Activated CD4-positive, alpha-beta T cell treated with anti-CD3 and anti-CD28 coated beads for 24 hours (primary cell): ENCODE data around the gene CDH4.
"Not testable (repeated sequence)": the region's sequence is repeated elsewhere in the genome, so short reads cannot be mapped to it uniquely, and the experiment has no call there.

ENCODE experiments used
- DNase-seq, 2 donors: peaks; one replicate each; pipeline ENCODE4 v3.0.0-alpha.2; 2020; ENCODE audit warnings: low read depth in 2 of 2

Gene CDH4

DNA sequence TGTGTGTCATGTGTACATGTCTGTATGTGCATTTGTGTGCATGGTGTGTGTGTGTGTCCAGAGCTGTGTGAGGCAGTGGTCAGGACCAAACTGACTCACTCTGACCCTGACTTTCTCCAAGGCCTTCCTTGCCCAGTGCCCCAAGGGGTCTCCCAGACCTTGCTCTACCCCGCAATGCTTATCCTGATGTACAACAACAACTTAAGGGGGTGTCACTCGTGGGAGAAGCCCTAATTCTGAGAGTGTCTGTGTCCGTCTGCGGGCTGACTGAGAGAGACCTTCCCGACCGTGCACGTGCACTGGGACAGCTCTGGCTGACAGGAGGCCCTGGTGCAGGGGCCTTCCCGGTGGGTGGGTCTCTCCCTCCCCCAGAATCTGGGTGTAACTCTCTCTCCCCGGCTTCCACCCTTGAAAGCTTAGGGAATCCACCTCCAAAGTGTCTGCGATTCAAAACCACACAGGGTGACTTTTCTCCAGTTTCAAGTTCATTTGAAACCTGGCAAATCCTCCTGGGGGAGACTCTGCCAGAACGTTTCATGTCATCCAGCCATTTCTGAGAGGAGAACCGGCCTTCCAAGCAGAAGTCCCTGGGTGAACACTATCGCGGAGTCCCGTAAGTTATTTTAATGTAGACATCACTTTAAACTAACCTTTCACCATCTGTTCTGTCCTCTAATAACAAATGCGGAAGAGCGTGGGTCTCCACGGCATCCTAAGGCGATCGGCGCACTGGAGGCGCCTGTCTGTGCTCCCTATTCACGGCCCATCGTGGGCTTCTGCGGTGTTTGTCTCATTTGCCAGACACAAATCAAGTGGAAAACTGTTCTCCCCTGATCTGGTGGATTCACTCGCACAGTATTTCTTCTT, 588.1 kb downstream of the CDH4 start:
- no peak for DNase-seq

DNA sequence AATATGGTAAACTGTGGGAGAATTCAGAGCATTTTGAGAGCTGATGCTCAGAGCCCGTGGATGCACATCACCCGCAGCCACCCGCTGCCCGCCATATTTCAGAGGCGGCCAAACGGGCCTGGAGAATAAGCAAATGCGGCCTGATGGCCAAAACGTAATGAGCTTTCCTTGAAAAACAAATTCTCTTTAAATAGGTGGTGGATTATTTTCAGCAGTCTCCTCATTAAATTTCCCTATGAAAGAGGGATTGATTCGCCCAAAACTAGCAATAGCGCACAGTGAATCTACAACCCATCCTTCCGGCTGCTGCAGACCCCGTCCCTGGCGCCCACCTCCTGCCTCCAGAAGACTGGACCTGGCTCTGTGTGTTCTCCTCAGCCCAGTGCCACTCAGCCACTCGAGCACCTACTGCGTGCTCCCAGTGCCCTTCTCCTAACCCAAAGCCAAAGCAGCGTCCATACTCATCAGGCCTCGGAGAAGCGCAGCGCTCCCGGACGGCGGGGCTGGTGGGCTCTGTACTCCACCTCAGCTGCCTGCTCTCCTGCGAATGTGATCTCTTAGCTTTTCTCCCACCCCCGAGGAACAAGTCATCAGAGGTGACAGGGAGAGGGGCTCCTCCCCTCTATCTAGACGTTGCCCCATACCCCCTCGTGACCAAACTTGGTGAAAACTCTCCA, 588.9 kb downstream of the CDH4 start:
- no peak for DNase-seq

DNA sequence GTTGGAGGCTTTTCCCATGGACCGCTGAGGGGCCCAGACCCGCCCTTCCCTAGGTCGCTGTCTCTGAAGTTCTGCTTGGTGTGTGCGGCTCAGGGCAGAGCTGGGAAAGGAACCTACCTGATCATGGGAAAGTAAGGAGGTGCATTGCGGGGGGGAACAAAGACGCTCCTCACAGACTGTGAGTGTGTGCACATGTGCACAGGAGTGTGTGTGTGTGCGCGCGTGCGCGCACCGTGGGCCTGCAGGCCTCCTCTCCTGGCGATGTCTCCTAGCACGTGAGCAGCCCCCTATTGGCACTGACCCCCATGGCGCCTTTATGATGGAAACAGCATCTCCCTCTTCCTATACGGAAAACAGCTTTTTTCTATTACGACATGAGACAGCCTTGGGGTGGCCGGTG, 589.5 kb downstream of the CDH4 start:
- no peak for DNase-seq

DNA sequence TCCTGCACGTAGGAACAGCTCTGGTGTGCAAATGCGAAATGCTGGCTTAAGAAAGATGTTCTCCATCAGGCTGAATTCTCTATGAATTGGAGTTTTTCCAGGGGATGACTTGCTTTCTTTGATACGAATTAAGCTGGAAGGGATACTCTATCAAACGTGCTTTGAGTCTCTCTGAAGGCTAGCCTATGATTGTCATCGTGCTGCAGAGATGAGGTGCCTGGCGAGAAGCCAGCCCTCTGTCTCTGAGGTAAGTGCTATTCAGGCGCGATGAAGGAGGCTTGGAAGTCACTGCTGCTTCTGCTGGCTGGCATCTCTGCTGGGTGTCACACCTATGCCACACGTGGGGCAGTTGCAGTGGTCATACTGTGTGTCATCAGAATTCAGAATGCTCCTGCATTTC, 589.9 kb downstream of the CDH4 start:
- DNase-seq = no peak

DNA sequence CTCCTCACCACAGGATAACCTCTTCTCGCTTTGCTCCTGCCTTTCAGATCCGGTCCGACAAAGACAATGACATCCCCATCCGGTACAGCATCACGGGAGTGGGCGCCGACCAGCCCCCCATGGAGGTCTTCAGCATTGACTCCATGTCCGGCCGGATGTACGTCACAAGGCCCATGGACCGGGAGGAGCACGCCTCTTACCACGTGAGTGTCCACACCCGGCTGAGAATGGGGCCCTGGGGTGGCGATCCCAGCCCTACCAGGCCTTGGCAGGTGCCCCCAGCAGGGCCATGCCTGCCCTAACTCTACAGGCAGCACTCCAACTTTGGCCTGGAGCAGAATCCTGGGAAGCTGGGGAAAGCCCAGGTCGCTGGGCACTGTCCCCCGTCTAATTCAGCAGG, 592.6 kb downstream of the CDH4 start:
- no peak for DNase-seq

DNA sequence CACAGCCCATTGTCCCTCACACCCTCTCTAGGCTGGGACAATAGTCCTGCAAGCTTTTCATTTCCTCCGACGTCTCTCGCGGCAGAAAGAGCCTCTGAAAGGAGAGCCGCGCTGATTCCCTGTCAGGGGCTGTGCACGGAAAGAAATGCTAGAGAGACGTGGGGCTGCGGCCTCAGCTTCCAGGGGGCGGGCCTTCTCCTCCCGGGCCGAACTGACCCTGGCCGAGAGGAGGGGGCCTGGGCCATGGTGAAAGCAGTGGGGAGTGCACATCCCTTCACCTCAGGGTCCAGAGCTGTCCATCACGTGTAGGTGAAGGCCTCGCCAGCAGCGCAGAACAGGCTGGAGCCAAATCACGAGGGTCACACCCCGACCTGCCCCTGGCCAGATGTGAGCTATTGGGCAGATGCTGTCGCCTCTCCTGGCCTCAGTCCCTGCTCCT, 593.2 kb downstream of the CDH4 start:
- DNase-seq = no peak

DNA sequence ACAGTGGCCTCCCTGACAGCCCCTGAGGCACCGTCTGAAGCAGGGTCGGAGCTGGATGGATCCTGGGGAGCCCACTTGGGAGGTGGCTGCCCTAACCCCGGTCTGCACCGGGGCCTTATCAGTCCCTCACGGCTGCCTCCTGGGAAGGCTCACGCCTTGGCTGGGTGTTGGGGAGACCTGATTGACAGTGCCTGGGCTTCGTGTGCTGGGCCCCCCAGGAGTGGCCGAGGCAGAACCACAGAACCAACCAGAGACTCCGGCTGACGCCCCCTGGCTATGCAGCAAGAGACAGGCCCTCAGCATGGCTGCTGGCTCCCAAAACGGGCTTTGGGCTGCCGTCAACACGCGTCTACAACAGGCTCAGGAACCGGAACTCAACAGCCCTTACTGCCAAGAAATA, 594.0 kb downstream of the CDH4 start:
- DNase-seq = no peak

DNA sequence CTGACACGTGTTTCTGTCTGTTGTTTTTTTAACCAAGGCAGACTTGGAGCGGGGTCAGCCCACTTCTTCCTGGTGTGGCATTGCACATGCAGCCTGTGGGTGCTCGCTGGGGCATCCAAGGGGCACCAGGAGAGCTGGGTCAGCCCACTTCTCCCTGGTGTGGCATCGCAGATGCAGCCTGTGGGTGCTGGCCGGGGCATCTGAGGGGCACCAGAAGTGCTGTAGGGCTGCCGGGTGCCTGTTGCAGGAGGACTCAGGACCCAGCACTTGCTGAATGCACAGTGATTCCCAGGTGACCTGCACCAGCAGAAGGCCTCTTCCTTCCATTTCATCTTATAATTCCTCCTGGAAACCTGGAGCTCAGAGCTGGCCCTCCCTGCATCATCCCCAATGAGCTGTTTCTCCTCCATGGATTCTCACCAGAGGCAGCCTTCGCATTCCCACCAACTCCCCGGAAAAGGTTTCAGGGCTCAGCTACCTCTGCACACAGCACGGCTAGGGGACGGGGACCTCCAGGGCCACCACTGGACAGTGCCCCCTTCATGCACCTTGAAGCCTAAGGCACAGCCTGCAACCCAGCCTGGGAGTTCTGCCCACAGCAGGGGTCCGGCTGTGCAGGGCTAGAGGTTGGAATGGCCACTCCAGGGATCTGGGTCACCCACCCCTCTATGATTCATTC, 594.8 kb downstream of the CDH4 start:
- DNase-seq = no peak

DNA sequence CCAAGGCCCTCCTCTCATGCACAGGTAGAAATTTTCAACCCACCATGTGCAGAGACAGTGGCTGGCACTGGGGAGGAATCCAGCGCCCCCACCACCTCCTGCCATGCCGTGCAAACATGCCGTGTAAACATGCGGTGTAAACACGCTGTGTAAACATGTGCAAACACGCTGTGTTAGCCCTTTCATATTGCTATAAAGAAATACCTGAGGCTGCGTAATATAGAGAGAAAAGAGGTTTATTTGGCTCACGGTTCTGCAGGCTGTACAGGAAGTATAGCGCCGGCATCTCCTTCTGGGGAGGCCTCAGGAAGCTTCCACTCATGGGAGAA, 595.3 kb downstream of the CDH4 start:
- no peak for DNase-seq

DNA sequence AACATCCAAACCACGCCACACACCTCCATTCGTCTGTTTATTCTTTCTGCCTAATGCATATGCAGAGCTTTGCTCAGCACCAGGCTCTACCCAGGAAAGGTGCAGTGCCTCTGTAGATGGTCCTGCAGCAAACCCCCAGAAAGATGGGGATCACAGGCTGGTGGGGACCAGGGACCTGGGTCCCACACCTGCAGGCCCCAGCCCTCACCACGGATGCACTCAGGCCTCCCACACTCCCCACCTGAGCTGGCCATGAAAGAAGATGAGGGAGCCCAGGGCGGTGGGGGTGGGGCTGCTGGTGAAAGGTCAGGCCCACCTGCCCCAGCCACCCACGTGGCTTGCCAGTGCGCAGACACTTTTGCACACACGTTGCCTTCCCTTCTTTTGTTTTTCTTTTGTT, 595.9 kb downstream of the CDH4 start:
- no peak for DNase-seq

DNA sequence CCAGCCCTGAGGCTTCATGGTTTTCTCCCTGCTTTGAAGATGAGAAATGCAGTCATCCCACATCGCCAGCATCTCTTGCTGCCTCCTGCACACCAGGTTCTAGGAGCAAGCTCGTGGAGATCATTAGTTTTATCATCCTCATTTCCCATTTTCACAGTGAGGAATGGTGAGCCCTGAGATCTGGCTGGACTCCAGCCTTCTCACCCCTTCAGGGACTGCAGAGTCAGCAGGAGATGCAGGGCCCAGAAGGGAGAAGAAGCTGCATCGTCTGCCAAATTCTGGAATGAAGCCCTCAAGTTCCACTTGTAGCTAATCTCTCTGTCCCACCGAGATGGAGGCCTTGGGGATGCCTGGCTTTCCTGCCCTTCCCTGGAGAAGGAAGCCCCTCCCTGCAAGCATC, 596.8 kb downstream of the CDH4 start:
- DNase-seq = no peak

DNA sequence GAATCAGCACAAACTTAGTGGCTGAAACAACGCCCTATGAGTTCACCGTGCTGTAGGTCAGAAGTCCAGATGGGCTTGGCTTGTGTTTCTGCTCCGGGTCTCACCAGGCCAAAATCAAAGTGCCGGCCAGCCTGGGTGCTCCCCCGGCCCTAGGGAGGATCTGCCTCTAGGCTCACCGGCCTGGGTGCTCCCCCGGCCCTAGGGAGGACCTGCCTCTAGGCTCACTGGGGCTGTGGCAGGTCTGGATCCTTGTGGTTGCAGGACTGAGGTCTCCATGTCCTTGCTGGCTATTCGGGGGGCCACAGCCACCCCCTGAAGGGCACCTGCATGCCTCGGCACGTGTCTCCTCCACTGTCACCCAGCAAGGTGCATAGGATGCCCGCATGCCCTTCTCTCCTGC, 597.3 kb downstream of the CDH4 start:
- no peak for DNase-seq

DNA sequence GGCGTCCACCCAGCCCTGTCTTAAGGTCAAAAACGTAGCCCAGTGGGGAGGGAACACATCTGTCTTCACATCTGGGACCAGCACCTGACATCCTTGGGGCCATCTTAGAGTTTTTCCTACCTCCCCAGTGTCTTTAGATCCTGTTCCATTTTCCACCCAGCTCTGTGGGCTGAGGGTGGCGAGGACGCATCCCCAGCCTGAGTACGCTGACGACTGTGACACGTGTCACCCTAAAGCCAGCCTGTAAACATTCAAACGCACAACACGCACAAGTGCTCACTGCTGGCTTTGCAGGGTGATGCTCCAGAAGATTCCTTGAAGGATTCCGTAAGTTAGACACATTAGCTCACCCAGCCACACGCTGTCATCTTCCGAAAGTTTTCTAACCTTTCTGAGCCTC, 597.8 kb downstream of the CDH4 start:
- no peak for DNase-seq

DNA sequence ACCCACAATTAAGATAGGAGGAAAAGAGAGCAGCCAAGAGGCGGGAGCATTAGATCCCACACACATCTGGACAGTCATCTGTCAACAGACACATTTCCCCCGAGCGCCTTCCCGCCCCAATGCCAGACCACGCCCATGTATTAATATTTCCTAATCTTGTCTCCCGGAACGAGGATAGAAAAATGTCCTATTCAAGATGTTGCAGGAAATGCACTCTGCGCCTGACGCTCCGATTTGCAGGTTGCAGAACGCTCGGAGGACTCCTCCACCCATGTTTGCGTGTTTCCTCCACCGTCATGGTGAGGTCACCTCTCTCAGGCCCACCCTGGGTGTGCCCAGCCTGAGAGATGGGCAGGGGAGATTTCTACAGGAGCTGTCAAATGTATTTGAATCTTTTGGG, 598.4 kb downstream of the CDH4 start:
- no peak for DNase-seq

DNA sequence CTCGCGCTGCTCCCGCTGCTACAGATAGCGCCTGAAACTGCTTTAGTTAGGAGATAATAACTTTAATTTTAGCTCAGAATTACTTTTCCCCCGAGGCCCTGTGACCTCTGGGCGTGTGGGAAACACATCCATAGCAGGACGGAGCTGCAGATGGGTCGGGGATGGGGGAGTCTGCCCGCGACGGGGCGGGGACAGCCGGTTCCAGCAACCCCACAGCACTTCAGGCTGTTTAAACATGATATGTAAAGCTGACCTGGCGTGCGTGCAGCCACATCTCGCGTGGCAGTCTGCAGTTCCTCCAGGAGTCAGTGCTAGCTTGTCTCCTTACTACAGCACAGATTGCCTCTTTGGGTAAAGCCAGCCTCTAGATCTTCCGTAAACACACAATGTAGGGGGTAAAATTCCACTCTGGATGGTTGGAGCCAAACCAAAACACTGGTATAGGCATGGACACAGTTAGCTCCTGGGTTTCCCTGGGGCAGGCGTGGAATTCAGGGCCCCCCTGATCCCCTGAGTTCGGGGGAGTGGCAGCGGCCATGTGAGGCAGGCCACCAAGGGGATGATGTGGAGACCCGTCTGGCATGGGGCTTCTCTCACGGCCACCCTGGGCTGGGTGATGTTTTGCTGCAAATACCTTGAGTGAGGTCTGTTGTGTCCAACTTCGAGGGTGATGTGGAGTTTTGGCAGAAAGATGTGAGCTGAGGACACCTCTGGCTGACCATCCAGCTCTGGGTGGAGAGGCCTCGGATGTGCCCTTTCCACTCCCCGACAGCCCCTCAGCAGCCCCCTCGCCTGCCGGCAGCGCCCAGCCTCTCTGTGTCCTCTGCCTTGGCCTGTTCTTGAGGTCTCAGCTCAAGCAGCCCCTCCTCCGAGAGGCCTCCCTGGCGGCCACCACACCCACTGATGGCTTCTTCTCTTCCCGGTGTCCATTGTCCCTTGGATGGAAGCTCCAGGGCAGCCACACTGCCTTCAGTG, 599.2 kb downstream of the CDH4 start:
- no peak for DNase-seq

DNA sequence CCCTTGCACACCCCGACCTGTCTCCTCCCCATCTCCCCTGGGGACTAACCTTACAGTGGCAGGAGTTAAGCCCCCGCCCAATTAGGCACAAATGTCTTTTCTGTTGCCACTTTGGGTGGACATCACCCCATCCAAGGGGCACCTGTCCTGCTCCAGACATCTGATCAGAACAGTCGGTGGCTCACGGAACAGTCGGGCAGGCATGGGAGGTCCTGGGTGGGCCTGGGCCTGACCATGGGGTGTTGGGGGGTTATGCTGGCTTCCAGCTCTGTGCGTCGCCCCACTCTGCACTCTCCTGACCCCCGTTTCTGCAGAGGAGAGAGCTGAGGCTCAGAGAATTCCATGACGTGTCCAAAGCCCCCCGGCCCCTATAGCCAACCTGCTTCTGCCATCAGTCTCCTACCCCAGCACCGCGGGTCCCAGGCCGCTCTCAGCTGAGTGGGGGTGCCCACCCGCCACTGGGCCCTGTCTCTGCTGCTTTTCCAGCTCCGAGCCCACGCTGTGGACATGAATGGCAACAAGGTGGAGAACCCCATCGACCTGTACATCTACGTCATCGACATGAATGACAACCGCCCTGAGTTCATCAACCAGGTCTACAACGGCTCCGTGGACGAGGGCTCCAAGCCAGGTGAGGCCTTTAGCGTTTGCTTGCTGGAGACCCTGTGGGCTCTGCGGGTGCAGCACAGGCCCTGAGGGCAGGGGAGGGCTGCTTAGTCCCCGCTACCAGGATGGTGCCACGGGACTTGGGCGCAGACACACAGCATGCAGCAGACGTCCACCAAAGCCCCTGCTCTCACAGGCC, 600.4 kb downstream of the CDH4 start:
- no peak for DNase-seq

DNA sequence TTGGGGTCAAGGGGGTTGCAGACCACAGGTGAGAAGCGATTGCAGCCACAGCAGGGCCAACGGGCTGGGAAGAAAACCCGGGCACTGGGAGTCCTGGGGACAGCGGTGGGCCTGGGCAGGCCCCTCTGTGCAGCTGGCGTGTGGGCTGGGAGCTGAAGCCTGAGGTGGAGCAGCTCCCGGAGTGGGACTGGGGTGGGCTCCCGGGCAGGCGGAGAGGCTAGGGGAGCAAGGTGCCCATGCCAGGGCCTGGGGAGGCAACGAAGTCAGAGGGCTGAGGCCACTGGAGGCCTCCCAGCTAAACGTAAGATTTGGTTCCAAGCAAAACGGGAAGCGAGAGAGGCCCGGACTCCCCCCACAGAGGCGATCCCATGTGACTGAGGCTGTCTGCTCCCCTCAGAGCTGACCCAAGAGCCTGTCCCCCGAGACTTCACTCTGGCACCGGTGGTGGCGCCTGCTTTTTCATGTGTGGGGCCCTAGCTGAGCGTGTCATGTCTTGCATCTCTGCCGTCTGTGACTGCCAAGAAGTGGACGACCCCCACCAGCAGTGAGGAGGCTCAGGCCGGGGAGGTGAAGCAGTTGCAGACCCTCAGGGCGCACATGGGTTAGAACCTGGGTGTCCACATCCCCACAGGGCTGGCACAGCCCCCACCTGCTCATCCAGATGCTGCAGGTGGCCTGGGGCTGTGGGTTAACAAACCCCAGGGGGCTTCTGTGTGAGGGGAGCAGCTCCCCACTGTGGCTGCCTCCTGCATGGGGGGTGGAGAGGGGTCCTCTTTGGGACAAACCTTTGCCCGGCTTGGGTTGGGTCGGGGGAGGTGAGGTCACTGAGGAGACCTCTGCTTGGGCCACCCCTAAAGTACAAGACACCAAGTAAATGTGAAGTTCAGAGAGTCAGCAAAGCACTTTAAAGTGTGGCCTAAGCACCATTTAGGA, 601.3 kb downstream of the CDH4 start:
- DNase-seq = no peak

DNA sequence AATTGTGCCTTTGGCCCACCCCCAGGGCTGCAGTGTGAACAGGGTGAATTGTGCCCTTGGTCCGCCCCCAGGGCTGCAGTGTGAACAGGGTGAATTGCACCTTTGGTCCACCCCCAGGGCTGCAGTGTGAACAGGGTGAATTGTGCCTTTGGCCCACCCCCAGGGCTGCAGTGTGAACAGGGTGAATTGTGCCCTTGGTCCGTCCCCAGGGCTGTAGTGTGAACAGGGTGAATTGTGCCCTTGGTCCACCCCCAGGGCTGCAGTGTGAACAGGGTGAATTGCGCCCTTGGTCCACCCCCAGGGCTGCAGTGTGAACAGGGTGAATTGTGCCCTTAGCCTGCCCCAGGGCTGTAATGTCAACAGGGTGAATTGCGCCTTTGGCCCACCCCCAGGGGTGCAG, 602.5 kb downstream of the CDH4 start:
- not testable (repeated sequence) for DNase-seq

DNA sequence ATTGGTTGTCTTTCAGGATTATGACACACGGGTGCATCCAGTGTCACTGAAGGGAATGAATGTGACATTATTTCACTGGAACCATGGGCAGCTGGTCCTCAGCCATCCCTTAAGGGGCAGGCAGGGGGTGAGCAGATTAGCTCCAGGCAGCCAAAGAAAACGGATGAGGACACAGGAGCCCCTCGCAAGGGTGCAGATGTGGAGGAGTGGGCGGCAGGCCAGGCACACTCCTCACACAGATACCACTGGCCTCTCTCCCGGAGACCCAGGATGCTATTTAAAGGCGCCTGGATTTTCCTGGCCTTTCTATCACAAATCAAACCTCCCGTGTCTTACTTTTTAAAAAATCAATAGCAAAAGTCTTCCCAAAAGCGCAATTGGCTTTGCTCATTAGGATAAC, 603.2 kb downstream of the CDH4 start:
- no peak for DNase-seq
